Measurements from ENCODE around the gene NAV2.

Gene NAV2

DNA sequence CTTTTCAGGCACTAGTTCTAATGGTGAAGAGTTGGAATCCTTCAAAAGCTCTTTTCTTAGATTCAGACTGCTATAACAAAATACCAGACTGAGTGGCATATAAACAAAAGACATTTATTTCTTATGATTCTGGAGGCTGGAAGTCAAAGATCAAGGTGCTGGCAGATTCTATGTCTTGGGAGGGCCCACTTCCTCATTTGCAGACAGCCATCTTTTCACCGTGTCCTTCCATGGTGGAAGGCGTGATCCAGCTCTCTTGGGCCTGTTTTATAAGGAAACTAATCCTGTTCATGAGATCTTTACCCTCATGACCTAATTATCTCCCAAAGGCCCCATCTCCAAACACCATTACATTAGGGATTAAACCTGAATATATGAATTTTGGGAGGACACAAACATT lies 124.0 kb downstream of the NAV2 start:
- no peak for ATAC-seq (ENCODE audit: insufficient read depth, low read depth)
- Histone ChIP-seq H3K4me3 (ENCODE audit: low read depth in 1 of 2, low read length in 2 of 2) (no peak overlapping the region), H3K4me1 (ENCODE audit: insufficient read depth, low read length) (no peaks in the 10 kb centered on the region), H3K4me2 (ENCODE audit: insufficient read depth, low read length) (no peak overlapping the region), H2AFZ (ENCODE audit: low read depth, low read length) (no peak overlapping the region), H3K9ac (ENCODE audit: low read depth, low read length) (no peak overlapping the region), H3K27ac (ENCODE audit: low read length) (no peak overlapping the region), H3K36me3 (ENCODE audit: insufficient read depth, low read length) (no peaks in the 10 kb centered on the region), H3K9me3 (ENCODE audit: insufficient read depth, low read length, severe bottlenecking) (no peaks in the 10 kb centered on the region), H3K79me2 (ENCODE audit: insufficient read depth, low read length) (no peaks in the 10 kb centered on the region), H4K20me1 (ENCODE audit: insufficient read depth, low read length) (no peaks in the 10 kb centered on the region), H3K27me3 (ENCODE audit: insufficient read depth, low read length, poor library complexity) (peaks cover 8% of the 10 kb centered on the region)
- DNase-seq, result no peak
- TF ChIP-seq EZH2 (IDR thresholded peaks at IDR 0.05; ENCODE audit: borderline replicate concordance, low read depth, low read length, severe bottlenecking), result no peak
- TF ChIP-seq CTCF (IDR thresholded peaks at IDR 0.05; ENCODE audit: borderline replicate concordance, extremely low read depth, low read length, poor library complexity, severe bottlenecking), result no peak

GRCh38 chr11:19838994-19839768 lies 126.5 kb downstream of the NAV2 start:
- Histone ChIP-seq H3K36me3 (ENCODE audit: insufficient read depth, low read length) (no peaks in the 10 kb centered on the region), H3K4me2 (ENCODE audit: insufficient read depth, low read length) (no peak overlapping the region), H3K9ac (ENCODE audit: low read depth, low read length) (no peak overlapping the region), H3K27me3 (ENCODE audit: insufficient read depth, low read length, poor library complexity) (peaks cover 16% of the 10 kb centered on the region), H3K27ac (ENCODE audit: low read length) (no peak overlapping the region), H3K9me3 (ENCODE audit: insufficient read depth, low read length, severe bottlenecking) (no peaks in the 10 kb centered on the region), H3K4me1 (ENCODE audit: insufficient read depth, low read length) (no peaks in the 10 kb centered on the region), H3K79me2 (ENCODE audit: insufficient read depth, low read length) (no peaks in the 10 kb centered on the region), H4K20me1 (ENCODE audit: insufficient read depth, low read length) (no peaks in the 10 kb centered on the region), H3K4me3 (ENCODE audit: low read depth in 1 of 2, low read length in 2 of 2) (no peak overlapping the region), H2AFZ (ENCODE audit: low read depth, low read length) (no peak overlapping the region)
- TF ChIP-seq EZH2 (IDR thresholded peaks at IDR 0.05; ENCODE audit: borderline replicate concordance, low read depth, low read length, severe bottlenecking) (no peak), CTCF (IDR thresholded peaks at IDR 0.05; ENCODE audit: borderline replicate concordance, extremely low read depth, low read length, poor library complexity, severe bottlenecking) (no peak)
- no peak for DNase-seq
- ATAC-seq (ENCODE audit: insufficient read depth, low read depth), result no peak

- Histone ChIP-seq H3K27me3 (ENCODE audit: insufficient read depth, low read length, poor library complexity) (peaks cover 16% of the 10 kb centered on the region), H3K4me3 (ENCODE audit: low read depth in 1 of 2, low read length in 2 of 2) (no peak overlapping the region), H4K20me1 (ENCODE audit: insufficient read depth, low read length) (no peaks in the 10 kb centered on the region), H2AFZ (ENCODE audit: low read depth, low read length) (no peak overlapping the region), H3K4me1 (ENCODE audit: insufficient read depth, low read length) (no peaks in the 10 kb centered on the region), H3K36me3 (ENCODE audit: insufficient read depth, low read length) (no peaks in the 10 kb centered on the region), H3K9ac (ENCODE audit: low read depth, low read length) (no peak overlapping the region), H3K4me2 (ENCODE audit: insufficient read depth, low read length) (no peak overlapping the region), H3K27ac (ENCODE audit: low read length) (no peak overlapping the region), H3K79me2 (ENCODE audit: insufficient read depth, low read length) (no peaks in the 10 kb centered on the region), H3K9me3 (ENCODE audit: insufficient read depth, low read length, severe bottlenecking) (no peaks in the 10 kb centered on the region)
- no peak for DNase-seq
- TF ChIP-seq EZH2 (IDR thresholded peaks at IDR 0.05; ENCODE audit: borderline replicate concordance, low read depth, low read length, severe bottlenecking) (no peak), CTCF (IDR thresholded peaks at IDR 0.05; ENCODE audit: borderline replicate concordance, extremely low read depth, low read length, poor library complexity, severe bottlenecking) (no peak)
- no peak for ATAC-seq (ENCODE audit: insufficient read depth, low read depth)
These were observed 128.3 kb downstream of the NAV2 start for GRCh38 chr11:19840961-19841360.

Data from DND-41 (cell line).